ENCODE results near the gene RNF2.
"Not testable (repeated sequence)": the region's sequence is repeated elsewhere in the genome, so short reads cannot be mapped to it uniquely, and the experiment has no call there.

The RNF2 gene

DNA sequence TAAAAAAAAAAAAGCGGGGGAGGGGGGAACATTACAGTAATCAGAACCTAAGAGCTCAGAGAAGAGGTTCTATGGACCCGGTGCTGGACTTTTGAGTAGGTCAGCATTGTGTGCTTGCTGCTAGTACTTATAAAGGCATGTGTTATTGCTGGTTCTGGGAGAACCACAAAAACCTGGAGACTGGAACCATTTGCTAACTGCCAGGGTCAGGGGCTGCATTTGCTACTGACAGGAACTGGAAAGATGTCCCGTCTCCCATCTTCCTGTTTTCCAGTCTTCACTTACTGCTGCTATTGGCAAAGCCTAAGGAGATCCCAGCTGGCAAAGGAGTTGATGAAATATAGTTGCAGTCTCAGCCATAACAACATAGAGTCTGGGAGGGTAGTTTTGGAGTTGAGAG lies 4.3 kb downstream of the RNF2 start:
- in situ Hi-C loops (cut with HindIII; ENCODE audit: low sequenced_read_pairs), result no loop called here

DNA sequence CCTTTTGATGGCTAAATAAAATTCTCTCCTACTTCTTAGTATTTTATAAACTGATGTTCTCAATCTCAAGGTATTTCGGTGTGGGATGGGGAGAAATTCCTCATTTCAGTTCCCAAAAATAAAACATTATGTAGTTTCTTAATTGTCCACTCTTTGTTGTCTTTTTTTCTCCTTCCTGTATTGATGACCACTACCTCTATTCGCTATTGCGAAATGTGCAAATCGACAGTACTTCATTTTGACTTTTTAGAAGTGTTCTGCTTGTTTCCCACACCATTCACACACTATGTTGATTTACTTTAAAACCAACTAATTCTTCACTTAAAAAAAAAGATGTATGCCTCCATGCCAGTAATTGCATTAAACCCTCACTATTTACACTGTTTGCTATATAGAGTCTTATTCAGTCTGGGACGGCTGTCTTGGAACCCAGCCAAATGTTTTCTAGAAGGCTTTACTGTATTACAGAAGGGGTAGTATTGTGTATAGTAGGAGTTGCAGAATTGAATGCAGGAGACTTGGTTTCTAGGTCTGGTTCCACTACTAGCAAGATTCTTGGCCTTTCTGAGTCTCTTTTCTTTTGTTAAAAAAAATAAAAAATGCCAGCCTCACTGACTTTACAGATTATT lies 5.6 kb downstream of the RNF2 start:
- in situ Hi-C loops (cut with HindIII; ENCODE audit: low sequenced_read_pairs), result no loop called here

DNA sequence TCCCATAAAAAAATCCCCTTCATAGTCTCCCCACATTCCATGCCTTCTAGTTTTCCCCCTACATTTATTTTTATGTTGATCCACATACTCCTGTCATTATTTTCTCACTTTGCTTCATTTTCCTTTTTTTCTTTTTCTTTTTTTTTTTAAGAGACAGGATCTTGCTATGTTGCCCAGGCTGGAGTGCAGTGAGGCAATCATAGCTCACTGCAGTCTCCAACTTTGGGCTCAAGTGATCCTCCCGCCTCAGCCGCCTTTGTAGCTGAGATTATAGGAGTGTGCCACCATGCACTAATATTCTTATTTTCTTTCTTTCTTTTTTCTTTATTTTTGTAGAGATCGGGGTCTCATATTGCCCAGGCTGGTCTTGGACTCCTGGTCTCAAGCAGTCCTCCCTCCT lies 7.8 kb downstream of the RNF2 start:
- in situ Hi-C loops (cut with HindIII; ENCODE audit: low sequenced_read_pairs), result no loop called here

DNA sequence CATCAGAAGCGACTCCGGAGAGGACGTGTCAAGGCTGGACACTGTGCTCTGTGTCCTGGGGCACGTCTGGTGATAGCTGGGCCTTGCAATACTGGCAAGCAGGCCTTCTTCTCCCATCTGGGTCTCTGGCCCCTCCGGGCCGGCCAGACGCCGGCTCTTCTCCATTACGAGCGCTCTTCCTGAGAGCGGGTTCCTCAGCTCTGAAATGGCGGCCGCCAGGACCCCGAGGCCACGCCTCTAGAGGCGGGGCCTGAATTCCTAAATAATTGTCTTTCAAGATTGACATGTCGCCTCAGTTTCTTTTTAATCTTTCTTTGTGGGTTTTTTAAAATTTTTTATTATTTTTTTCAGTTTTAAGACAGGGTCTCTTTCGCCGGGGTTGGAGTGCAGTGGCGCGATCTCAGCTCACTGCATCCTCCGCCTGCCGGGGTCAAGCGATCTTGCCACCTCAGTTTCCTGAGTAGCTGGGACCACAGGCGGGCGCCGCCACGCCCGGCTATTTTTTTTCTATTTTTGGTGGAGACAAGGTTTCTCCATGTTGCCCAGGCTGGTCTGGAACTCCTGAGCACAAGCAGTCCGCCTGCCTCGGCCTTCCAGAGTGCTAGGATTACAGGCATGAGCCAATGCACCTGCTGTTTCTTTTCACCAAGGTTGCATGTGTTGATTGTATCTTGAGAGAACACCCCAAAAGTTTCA lies 9.2 kb downstream of the RNF2 start:
- in situ Hi-C loops (cut with HindIII; ENCODE audit: low sequenced_read_pairs), result no loop called here

DNA sequence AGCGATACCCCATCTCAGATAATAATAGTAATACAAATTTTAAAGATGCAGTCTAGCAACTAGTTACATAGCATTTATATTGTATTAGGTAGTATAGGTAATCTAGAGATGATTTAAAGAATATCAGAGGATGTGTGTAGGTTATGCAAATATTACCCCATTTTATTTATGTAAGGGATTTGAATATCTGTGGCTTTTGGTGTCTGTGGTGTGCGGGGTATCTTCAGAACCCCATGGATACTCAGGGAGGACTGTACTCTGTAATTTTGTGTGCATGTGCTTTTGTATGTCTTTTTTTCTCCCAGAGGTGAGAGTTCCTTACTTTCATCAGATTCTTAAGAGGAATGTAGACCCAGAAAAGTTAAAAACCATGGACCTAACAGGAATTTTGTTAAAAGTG lies 12.8 kb downstream of the RNF2 start:
- in situ Hi-C loops (cut with HindIII; ENCODE audit: low sequenced_read_pairs), result no loop called here

DNA sequence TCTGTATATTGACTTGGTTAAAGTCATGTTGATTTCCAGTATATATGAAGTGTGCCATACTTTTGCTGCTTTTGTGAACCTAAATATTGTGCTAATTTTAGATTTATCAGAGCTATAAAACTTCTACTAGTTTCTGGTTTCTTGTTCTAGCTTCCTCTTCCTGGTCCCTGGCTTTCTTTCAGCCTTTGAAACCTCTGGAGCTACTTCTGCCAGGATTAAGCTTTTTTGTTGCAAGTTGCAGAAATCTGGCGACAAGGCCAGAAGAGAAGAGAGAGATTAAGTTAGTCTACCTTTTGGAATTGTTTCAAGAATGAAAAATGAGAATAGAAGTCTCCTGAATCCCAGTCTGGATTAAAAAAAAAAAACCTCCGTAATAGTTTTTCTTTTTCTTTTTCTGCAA lies 13.5 kb downstream of the RNF2 start:
- in situ Hi-C loops (cut with HindIII; ENCODE audit: low sequenced_read_pairs), result no loop called here

DNA sequence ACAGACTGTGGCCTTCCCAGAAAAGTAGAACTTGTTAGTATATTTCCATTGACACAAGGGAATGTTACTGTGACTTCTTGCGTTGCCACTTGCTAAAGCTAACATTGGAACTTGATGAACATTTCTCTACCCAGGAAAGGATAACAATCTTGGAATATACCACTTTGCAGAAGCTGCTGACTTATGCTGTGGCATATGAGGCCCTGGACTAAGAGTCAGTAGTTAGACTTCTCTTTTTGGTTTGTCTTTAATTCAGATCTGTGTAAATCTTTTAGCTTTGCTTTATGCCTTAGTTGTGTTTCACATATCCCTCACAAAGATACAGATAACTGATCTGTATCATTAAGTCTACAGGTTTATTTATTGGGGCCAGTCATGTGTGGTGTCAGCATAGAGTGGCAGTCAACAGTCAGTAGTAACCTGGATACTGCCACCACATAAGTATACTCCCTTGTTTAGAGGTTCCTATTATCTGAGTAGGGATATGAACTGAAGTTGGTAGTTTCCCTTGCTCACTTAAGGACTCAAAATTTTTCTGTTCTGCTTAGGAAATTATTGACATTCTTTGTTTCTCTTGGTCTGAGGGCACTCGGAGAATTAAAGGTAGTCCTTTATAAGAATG lies 14.7 kb downstream of the RNF2 start:
- in situ Hi-C loops (cut with HindIII; ENCODE audit: low sequenced_read_pairs), result no loop called here

DNA sequence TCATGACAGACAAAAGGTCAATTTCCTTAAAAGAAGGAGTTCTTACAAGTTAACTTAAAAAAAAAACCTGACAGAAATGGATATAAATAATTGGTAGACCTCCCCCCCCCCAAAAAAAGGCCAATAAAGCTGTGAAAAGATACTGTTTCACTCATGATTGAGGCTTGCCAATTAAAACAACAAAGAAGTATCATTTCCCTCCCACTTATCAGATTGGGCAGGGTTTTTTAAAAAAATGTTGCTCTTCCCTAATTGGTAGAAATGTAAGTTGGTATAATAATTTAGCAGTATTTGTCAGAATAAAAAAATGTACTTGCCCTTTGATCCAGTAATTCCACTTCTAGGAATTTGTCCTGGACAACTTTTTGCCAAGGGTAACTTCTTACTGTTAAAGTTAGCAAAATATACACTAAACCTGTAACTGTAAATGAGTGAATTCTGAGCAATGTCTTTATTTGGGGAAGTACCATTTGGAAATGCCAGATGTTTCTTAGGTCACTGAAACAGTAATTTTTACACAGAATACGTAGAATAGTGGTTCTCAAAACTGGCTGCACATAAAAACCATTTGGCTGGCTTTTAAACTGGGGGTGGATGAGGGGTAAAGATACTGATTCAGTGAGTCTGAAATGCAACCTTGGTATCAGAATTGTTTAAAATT lies 17.5 kb downstream of the RNF2 start:
- in situ Hi-C loops (cut with HindIII; ENCODE audit: low sequenced_read_pairs), result no loop called here

DNA sequence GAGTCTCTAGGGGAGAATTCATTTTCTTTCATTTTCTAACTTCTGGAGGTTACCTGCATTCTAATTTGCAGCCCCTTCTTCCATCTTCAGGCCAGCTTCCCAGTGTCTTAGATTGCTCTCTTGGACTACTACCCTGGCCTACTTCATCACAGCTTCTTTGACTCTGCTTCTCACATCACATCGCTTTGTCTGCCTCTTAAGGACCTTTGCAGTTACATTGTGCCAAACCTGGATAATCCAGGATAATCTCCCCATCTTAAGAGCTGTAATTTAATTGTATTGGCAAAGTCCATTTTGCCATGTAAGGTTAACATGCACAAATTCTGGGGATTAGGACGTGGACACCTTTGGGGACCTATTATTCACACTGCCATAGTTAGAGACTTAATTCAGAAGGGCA lies 18.4 kb downstream of the RNF2 start:
- in situ Hi-C loops (cut with HindIII; ENCODE audit: low sequenced_read_pairs), result no loop called here

DNA sequence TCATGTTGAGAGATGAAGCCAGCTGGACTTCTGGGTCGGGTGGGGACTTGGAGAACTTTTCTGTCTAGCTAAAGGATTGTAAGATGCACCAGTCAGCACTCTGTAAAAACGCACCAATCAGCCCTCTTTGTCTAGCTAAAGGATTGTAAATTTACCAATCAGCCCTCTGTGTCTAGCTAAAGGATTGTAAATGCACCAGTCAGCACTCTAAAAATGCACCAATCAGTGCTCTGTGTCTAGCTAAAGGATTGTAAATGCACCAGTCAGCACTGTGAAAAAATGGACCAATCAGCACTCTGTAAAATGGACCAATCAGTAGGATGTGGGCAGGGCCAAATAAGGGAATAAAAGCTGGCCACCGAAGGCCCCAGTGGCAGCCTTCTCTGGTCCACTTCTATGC lies 19.6 kb downstream of the RNF2 start:
- in situ Hi-C loops (cut with HindIII; ENCODE audit: low sequenced_read_pairs), result not testable (repeated sequence)

DNA sequence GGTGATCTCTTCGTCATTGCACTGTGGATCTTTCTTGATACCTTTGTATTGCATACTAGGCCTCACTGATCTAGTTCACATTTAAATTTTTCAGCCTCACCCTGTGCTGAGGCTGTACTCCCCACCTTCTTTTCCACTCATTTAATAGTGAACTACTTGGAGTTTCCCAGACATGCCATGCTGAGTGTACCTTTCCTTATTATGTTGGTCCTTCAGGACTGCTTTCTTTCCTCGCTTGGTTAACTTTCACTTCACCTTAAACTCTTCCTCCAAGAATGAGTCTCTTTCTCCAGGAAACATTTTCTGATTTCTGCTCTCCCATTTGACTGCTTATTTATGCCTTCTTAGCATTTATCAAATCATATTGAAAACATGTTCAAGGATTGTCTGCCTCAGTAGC lies 20.8 kb downstream of the RNF2 start:
- in situ Hi-C loops (cut with HindIII; ENCODE audit: low sequenced_read_pairs), result no loop called here

DNA sequence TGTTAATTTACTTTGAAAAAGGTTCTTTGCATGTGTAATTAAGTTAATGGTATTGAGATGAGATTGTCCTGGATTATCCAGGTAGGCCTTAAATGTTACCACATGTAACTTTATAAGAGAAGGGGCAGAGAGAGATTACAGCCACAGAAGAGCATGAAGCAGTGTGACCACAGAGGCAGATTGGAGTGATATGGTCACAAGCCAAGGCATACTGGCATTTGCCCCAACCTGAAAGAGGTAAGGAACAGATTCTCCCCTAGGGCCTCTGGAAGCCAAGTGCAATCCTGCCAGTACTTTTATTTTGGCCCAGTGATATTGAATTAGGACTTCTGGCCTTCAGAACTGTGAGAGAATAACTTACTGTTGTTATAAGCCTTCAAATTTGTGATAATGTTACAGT lies 23.0 kb downstream of the RNF2 start:
- in situ Hi-C loops (cut with HindIII; ENCODE audit: low sequenced_read_pairs), result no loop called here

DNA sequence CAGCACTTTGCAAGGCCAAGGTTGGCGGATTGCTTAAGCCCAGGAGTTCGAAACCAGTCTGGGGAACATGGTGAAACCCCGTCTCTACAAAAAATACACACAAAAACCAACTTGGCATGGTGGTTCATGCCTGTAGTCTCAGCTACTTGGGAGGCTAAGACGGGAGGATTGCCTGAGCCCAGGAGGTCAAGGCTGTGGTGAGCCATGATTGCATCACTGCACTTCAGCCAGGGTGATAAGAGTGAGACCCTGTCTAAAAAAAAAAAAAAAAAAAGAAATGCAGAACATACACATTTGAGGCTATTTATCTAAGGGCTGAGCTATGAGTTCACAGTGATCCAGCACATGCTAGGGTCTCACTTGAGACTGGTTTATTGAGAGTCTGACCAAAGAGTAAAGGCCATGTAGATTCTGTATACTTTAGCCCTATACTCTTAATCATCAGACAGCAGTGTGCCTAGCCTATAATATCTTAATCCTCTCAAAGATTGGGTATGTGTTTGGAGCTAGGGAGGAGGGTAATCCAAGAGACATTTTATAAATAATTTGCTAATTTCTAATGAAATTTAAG lies 23.9 kb downstream of the RNF2 start:
- in situ Hi-C loops (cut with HindIII; ENCODE audit: low sequenced_read_pairs), result no loop called here

DNA sequence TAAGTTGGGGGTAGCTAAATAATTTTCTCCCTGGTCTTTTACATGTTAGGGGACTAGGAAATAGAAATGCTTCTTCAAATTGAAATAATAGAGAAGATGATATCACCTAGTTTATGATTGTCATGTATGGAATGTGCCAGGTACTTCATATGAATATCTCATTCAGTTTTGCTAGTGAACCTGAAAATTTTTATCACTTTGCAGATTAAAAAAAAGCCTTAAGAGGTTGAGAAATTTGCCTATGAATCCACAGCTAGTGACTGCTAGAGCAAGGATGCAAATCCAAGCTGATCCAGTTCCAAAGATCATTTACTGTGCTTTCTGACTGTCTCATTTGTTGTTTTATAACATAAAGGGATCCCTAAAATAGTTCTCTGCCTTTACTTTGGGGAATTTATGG lies 24.7 kb downstream of the RNF2 start:
- in situ Hi-C loops (cut with HindIII; ENCODE audit: low sequenced_read_pairs), result no loop called here

DNA sequence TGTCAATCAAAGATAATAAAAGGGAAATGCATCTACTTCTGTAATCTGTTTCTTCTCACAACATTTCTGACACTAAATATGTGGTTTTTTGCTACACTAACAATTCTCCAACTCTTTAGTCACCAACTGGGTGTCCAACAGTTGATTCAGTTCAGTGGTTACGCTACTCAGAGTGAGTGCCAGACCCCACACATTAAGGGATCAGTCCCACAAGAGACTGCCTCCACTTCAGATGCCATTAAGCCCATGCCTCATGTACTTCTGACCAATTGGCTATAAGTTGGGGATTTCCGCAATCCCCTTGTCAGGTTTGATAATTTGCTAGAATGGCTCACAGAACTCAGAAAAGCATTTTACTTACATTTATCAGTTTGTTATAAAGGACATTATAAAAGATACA lies 28.4 kb downstream of the RNF2 start:
- in situ Hi-C loops (cut with HindIII; ENCODE audit: low sequenced_read_pairs), result no loop called here

DNA sequence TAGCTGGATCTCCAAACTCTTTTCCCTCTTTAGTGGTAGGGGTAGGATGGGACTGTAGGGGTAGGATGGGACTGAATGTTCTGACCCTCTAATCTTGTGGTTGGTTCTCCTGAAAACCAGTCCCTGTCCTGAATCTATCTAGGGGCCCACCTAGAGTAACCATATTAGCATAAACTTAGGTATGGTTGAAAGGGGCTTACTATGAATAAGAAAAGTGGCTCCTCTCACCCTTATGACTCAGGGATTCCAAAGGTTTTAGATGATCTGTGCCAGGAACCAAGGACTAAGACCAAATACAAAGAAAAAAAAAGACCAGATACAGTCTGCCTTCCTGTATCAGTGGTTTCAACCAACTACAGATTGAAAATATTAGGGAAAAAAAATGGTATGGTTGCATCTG lies 28.9 kb downstream of the RNF2 start:
- in situ Hi-C loops (cut with HindIII; ENCODE audit: low sequenced_read_pairs), result no loop called here

DNA sequence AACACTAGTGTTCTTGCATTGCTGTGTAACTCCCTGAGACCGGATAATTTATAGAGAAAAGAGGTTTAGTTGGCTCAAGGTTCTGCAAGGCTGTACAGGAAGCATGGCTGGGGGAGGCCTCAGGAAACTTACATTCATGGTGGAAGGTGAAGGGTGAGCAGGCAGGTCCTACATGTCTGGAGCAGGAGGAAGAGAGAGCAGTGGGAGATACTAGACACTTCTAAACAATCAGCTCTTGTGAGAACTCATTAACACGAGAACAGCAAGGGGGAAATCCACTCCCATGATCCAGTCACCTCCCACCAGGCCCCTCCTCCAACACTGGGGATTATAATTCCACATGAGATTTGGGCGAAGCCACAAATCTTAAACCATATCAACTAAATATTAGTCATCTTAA lies 30.1 kb downstream of the RNF2 start:
- in situ Hi-C loops (cut with HindIII; ENCODE audit: low sequenced_read_pairs), result no loop called here

DNA sequence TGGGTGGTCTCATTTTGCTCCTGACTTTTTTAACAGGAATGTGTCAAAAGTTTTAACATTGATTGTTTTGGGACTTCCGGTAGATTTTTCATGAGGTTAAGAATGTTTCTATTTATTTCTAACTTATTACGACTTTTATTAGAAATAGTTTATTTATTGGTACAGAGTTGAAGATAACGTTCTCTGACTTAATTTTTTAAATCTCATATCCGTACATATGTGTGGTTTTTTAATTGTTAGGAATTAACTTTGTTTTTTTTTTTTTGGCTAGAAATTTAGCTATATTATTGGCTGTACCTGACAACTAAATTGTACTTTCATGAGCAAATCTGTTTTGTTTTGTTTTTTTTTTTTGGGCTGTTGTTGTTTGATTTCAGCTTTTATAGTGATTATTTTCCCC lies 32.0 kb downstream of the RNF2 start:
- in situ Hi-C loops (cut with HindIII; ENCODE audit: low sequenced_read_pairs), result no loop called here

DNA sequence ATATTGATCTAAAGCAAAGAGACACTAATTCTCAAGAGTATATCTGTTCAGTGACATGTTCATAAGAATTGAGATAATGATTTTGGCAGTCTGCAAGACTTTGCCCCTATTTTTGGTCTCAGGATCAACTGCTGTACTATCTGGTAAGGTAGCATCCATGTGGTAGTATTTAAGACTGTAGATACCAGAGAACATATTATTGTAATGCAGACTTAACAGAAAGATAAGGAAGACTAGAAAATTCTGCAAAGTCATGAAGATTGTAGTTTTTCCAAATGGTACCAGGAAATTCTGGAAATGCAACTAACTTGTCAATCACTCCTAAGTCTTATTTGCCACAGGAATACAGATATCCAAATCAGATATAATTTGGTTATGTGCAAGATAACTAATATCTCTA lies 35.1 kb downstream of the RNF2 start:
- in situ Hi-C loops (cut with HindIII; ENCODE audit: low sequenced_read_pairs), result no loop called here

DNA sequence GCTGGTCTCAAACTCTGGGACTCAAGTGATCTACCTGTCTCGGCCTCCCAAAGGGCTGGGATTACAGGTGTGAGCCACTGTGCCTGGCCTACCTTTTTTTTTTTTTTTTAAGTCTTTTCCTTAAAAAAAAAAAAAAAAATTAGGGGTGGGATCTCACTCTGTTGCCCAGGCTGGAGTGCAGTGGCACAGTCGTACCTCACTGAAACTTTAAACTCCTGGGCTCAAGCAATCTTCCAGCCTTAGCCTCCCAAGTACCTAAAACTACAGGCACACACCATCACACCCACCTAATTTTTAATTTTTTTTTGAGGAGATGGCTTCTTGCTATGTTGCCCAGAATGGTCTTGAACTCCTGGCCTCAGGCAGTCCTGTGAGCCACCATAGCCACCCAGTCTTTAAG lies 38.5 kb downstream of the RNF2 start:
- in situ Hi-C loops (cut with HindIII; ENCODE audit: low sequenced_read_pairs), result no loop called here

DNA sequence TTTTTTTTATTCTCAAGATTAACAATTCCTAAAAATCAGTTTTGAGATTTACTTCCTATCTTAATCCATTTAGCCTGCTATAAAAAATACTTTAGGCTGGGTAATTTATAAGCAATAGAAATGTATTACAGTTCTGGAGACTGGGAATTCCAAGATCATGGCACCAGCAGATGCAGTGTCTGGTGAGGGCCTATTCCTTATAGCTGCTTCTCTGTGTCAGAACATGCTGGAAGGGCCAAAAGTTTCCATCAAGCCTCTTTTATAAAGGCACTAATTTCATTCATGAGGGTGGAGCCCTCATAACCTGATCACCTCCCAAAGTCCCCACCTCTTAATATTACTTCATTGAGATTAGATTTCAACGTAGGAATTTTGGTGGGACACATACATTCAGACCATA lies 41.7 kb downstream of the RNF2 start:
- in situ Hi-C loops (cut with HindIII; ENCODE audit: low sequenced_read_pairs), result no loop called here

DNA sequence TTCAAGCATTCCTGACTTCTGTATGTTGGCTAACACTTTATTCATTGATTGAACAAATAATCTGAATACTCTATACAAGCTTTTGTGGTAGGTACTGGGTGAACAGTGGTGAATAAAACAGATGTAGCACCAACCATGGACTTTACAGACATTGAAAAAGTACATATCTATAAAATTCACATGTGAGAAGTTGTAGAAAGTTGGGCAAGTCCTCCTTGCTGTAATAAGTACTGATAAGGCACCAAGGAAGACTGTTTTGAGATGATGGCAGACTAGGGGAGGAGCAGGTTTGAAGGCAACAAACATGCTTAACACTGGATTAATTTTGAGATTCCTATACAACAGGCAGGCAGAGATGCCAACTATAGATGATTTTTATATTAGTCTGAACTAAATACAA lies 42.4 kb downstream of the RNF2 start:
- in situ Hi-C loops (cut with HindIII; ENCODE audit: low sequenced_read_pairs), result no loop called here
